ENCODE data around the gene GNPTAB.

GNPTAB gene

GRCh38 chr12:101785671-101786070 lies 45.1 kb downstream of the GNPTAB start:
- Histone ChIP-seq H3K4me1 (ENCODE audit: insufficient read depth, insufficient read length) (no peaks in the 10 kb centered on the region), H3K4me3 (ENCODE audit: insufficient read length, low read depth) (no peak overlapping the region), H3K36me3 (ENCODE audit: insufficient read depth, insufficient read length, low read length) (peaks cover 21% of the 10 kb centered on the region), H3K9me3 (ENCODE audit: insufficient read depth, low read length) (no peaks in the 10 kb centered on the region), H3K27me3 (ENCODE audit: insufficient read depth, insufficient read length) (no peaks in the 10 kb centered on the region), H3K9ac (ENCODE audit: insufficient read length, low read depth) (no peak overlapping the region)
- TF ChIP-seq YY1 (IDR thresholded peaks at IDR 0.05; ENCODE audit: insufficient read depth, insufficient read length) (no peak), SUZ12 (IDR thresholded peaks at IDR 0.05; ENCODE audit: extremely low read depth, insufficient read depth, insufficient read length) (no peak), ZNF274 (IDR thresholded peaks at IDR 0.05; ENCODE audit: low read depth, low read length) (no peak)
- no peak for DNase-seq (ENCODE audit: low read depth, low spot score)

GRCh38 chr12:101784376-101784775 lies 46.4 kb downstream of the GNPTAB start:
- no peaks in the 10 kb centered on the region for H3K9me3 ChIP-seq (ENCODE audit: insufficient read depth, low read length)
- no peaks in the 10 kb centered on the region for H3K27me3 ChIP-seq (ENCODE audit: insufficient read depth, insufficient read length)
- H3K4me1 ChIP-seq (ENCODE audit: insufficient read depth, insufficient read length), result no peaks in the 10 kb centered on the region
- no peak for DNase-seq (ENCODE audit: low read depth, low spot score)
- H3K36me3 ChIP-seq (ENCODE audit: insufficient read depth, insufficient read length, low read length), result peaks cover 18% of the 10 kb centered on the region
- no peak for TF ChIP-seq ZNF274 (IDR thresholded peaks at IDR 0.05; ENCODE audit: low read depth, low read length)
- TF ChIP-seq YY1 (IDR thresholded peaks at IDR 0.05; ENCODE audit: insufficient read depth, insufficient read length), result no peak
- no peak for TF ChIP-seq SUZ12 (IDR thresholded peaks at IDR 0.05; ENCODE audit: extremely low read depth, insufficient read depth, insufficient read length)
- no peak overlapping the region for H3K9ac ChIP-seq (ENCODE audit: insufficient read length, low read depth)
- H3K4me3 ChIP-seq (ENCODE audit: insufficient read length, low read depth), result no peak overlapping the region

GRCh38 chr12:101783838-101784237 lies 46.9 kb downstream of the GNPTAB start:
- Histone ChIP-seq H3K36me3 (ENCODE audit: insufficient read depth, insufficient read length, low read length) (peaks cover 13% of the 10 kb centered on the region), H3K4me3 (ENCODE audit: insufficient read length, low read depth) (no peak overlapping the region), H3K9ac (ENCODE audit: insufficient read length, low read depth) (no peak overlapping the region), H3K4me1 (ENCODE audit: insufficient read depth, insufficient read length) (no peaks in the 10 kb centered on the region), H3K27me3 (ENCODE audit: insufficient read depth, insufficient read length) (no peaks in the 10 kb centered on the region), H3K9me3 (ENCODE audit: insufficient read depth, low read length) (no peaks in the 10 kb centered on the region)
- TF ChIP-seq YY1 (IDR thresholded peaks at IDR 0.05; ENCODE audit: insufficient read depth, insufficient read length) (no peak), ZNF274 (IDR thresholded peaks at IDR 0.05; ENCODE audit: low read depth, low read length) (no peak), SUZ12 (IDR thresholded peaks at IDR 0.05; ENCODE audit: extremely low read depth, insufficient read depth, insufficient read length) (no peak)
- no peak for DNase-seq (ENCODE audit: low read depth, low spot score)

GRCh38 chr12:101783150-101783549 lies 47.6 kb downstream of the GNPTAB start:
- Histone ChIP-seq H3K36me3 (ENCODE audit: insufficient read depth, insufficient read length, low read length) (peaks cover 11% of the 10 kb centered on the region), H3K4me3 (ENCODE audit: insufficient read length, low read depth) (no peak overlapping the region), H3K9me3 (ENCODE audit: insufficient read depth, low read length) (no peaks in the 10 kb centered on the region), H3K9ac (ENCODE audit: insufficient read length, low read depth) (no peak overlapping the region), H3K4me1 (ENCODE audit: insufficient read depth, insufficient read length) (no peaks in the 10 kb centered on the region), H3K27me3 (ENCODE audit: insufficient read depth, insufficient read length) (no peaks in the 10 kb centered on the region)
- TF ChIP-seq ZNF274 (IDR thresholded peaks at IDR 0.05; ENCODE audit: low read depth, low read length) (no peak), YY1 (IDR thresholded peaks at IDR 0.05; ENCODE audit: insufficient read depth, insufficient read length) (no peak), SUZ12 (IDR thresholded peaks at IDR 0.05; ENCODE audit: extremely low read depth, insufficient read depth, insufficient read length) (no peak)
- no peak for DNase-seq (ENCODE audit: low read depth, low spot score)

GRCh38 chr12:101782273-101782731 lies 48.5 kb downstream of the GNPTAB start:
- Histone ChIP-seq H3K36me3 (ENCODE audit: insufficient read depth, insufficient read length, low read length) (peaks cover 8% of the 10 kb centered on the region), H3K9ac (ENCODE audit: insufficient read length, low read depth) (no peak overlapping the region), H3K4me3 (ENCODE audit: insufficient read length, low read depth) (no peak overlapping the region), H3K4me1 (ENCODE audit: insufficient read depth, insufficient read length) (no peaks in the 10 kb centered on the region), H3K9me3 (ENCODE audit: insufficient read depth, low read length) (no peaks in the 10 kb centered on the region), H3K27me3 (ENCODE audit: insufficient read depth, insufficient read length) (no peaks in the 10 kb centered on the region)
- TF ChIP-seq YY1 (IDR thresholded peaks at IDR 0.05; ENCODE audit: insufficient read depth, insufficient read length) (no peak), ZNF274 (IDR thresholded peaks at IDR 0.05; ENCODE audit: low read depth, low read length) (no peak), SUZ12 (IDR thresholded peaks at IDR 0.05; ENCODE audit: extremely low read depth, insufficient read depth, insufficient read length) (no peak)
- no peak for DNase-seq (ENCODE audit: low read depth, low spot score)

- Histone ChIP-seq H3K9me3 (ENCODE audit: insufficient read depth, low read length) (no peaks in the 10 kb centered on the region), H3K4me3 (ENCODE audit: insufficient read length, low read depth) (no peak overlapping the region), H3K27me3 (ENCODE audit: insufficient read depth, insufficient read length) (no peaks in the 10 kb centered on the region), H3K4me1 (ENCODE audit: insufficient read depth, insufficient read length) (no peaks in the 10 kb centered on the region), H3K36me3 (ENCODE audit: insufficient read depth, insufficient read length, low read length) (peaks cover 12% of the 10 kb centered on the region), H3K9ac (ENCODE audit: insufficient read length, low read depth) (no peak overlapping the region)
- TF ChIP-seq ZNF274 (IDR thresholded peaks at IDR 0.05; ENCODE audit: low read depth, low read length) (no peak), SUZ12 (IDR thresholded peaks at IDR 0.05; ENCODE audit: extremely low read depth, insufficient read depth, insufficient read length) (no peak), YY1 (IDR thresholded peaks at IDR 0.05; ENCODE audit: insufficient read depth, insufficient read length) (no peak)
- DNase-seq (ENCODE audit: low read depth, low spot score), result no peak
Measured at GRCh38 chr12:101781834-101782233, 48.9 kb downstream of the GNPTAB start.

GRCh38 chr12:101780599-101780998 lies 50.2 kb downstream of the GNPTAB start:
- Histone ChIP-seq H3K36me3 (ENCODE audit: insufficient read depth, insufficient read length, low read length) (peaks cover 12% of the 10 kb centered on the region), H3K4me1 (ENCODE audit: insufficient read depth, insufficient read length) (no peaks in the 10 kb centered on the region), H3K27me3 (ENCODE audit: insufficient read depth, insufficient read length) (no peaks in the 10 kb centered on the region), H3K4me3 (ENCODE audit: insufficient read length, low read depth) (no peak overlapping the region), H3K9me3 (ENCODE audit: insufficient read depth, low read length) (no peaks in the 10 kb centered on the region), H3K9ac (ENCODE audit: insufficient read length, low read depth) (no peak overlapping the region)
- TF ChIP-seq SUZ12 (IDR thresholded peaks at IDR 0.05; ENCODE audit: extremely low read depth, insufficient read depth, insufficient read length) (no peak), YY1 (IDR thresholded peaks at IDR 0.05; ENCODE audit: insufficient read depth, insufficient read length) (no peak), ZNF274 (IDR thresholded peaks at IDR 0.05; ENCODE audit: low read depth, low read length) (no peak)
- DNase-seq (ENCODE audit: low read depth, low spot score), result no peak

Data from NT2/D1 (cell line).